Stimulated activated CD4-positive, alpha-beta T cell treated with anti-CD3 and anti-CD28 coated beads, Interleukin-4, amount 100 ng/mL, for 24 hours (primary cell): ENCODE data around the gene GTPBP6.
A peak's percentile ranks its signal among the peaks of the same experiment; 100 is the strongest.
"Not testable (repeated sequence)": the region's sequence is repeated elsewhere in the genome, so short reads cannot be mapped to it uniquely, and the experiment has no call there.

Experiments used
- DNase-seq: peaks from one replicate; pipeline ENCODE4 v3.0.0-alpha.2; 2020

The GTPBP6 gene

GRCh38 chrX:334331-334891 lies 15.8 kb upstream of the GTPBP6 start:
- no peak for DNase-seq

- DNase-seq = no peak
Observed at GRCh38 chrX:333611-334311, 15.2 kb upstream of the GTPBP6 start.

DNA sequence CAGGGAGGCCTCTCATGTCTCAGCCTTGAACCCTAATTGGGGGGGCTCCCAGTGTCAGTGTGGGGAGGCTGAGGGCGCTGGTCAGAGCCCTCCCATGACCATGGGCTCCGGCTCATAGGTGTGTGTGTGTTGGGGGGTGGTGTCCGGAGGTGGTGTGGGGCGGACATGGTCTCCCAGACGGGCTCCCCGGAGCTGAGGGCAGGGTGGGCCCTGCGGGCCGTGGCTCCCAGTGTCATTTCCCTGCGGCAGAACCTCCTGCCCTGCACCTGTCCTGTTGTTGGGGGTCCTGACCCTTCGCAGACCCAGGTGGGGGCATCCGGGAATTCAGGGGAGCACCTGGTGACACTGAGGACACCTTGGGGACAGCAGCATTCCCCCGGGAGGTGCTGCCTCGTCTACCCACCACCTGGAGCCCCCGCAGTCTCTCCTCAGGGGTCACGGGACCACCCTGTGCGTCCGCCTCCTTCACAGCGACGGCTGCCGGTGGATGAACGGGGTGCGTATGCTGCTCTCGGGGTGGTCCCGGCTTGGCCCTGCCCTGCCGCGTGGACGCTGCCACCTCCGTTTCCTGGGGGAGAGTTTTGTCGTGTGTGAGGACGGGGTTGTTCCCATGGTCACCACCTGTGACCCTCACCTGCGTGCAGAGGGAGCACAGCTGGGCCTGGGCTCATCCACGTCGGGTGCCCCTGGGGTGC lies 14.5 kb upstream of the GTPBP6 start:
- no peak for DNase-seq

DNA sequence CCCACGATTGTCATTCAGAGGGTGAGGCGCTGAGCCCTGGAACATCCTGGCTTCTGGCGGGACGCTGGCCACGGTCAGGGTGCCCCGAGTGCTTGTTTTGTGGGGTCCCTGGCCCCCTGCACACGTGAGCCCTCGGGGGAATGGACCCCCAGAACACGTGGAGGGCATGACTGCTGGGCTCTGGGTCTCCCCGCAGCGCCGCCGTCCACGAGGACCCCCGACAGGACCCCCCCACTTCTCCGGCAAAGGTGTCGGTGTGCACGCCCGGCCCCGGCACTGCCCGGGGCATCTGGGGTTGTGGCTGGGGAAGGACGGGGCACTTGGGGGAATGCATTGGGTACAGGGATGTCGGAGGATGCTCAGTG lies 13.9 kb upstream of the GTPBP6 start:
- DNase-seq = no peak

- no peak for DNase-seq
Observed at GRCh38 chrX:331825-332495, 13.4 kb upstream of the GTPBP6 start.

GRCh38 chrX:331151-331824 lies 12.7 kb upstream of the GTPBP6 start:
- no peak for DNase-seq

- DNase-seq = no peak
Observed at GRCh38 chrX:330726-331150, 12.1 kb upstream of the GTPBP6 start.

DNA sequence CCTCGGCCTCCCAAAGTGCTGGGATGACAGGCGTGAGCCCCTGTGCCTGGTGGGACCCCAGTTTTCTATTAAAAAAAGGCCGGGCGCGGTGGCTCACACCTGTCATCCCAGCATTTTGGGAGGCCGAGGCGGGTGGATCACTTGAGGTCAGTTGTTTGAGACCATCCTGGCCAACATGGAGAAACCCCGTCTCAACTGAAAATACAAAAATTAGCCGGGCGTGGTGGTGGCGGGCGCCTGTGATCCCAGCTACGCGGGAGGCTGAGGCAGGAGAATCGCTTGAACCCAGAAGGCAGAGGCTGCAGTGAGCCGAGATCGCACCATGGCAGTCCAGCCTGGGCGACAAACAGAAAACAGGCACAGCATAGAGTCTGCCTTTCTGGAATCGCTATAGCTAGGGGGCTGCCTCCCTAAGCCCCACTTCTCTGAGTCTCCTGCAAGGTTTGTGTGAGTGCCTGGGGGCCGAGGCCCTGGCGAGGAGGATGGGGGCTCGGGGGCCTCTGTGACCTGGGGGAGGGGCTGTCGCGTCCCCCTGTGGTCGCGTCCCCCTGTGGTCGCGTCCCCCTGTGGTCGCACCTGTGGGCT lies 11.6 kb upstream of the GTPBP6 start:
- not testable (repeated sequence) for DNase-seq

DNA sequence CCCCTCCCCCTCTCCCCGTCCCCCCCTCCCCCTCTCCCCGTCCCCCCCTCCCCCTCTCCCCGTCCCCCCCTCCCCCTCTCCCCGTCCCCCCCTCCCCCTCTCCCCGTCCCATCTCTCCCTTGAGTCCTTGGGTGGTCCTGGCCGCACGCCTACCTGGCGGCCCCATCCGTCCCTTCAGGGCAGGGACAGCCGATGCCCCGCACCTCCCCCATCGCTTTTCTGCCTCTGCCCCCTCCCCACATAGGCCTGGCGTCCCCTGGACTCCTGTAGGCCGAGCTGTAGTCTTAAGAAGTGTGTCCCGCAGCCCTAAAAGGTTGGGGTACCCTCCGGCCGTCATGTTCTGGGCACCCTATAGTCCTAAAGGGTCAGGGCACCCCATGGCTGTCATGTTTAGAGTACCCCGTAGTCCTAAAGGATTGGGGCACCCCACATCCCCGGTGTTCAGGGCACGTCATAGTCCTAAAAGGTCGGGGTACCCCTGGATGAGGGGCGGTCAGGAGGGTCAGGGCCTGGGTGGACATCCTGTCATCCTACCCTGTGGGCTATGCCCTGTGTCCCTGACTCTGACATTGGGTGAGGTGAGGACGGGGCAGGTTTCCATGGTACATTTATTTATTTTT lies 10.8 kb upstream of the GTPBP6 start:
- no peak for DNase-seq

DNA sequence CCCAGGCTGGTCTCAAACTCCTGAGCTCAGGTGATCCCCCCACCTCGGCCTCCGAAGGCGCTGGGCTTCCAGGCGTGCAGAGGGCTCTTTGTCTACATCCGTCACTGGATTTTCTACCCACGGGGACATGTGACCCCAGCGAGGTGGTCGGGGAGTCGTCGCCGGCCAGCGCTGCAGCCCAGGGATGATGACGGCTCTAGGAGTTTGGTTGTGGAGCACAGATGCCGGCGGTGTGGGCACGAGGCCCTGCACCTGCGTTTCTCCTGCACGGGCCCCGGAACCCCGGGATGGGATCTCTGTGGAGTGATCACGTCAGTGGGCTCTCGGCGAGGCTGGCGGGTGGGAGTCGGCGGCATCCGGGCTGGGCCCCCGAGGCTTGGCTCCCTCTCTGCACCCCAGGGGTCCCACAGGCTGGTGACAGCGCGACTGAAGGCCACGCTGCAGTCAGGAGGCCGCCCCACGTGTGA lies 9.1 kb upstream of the GTPBP6 start:
- DNase-seq = no peak

GRCh38 chrX:324664-325063 lies 6.1 kb upstream of the GTPBP6 start:
- not testable (repeated sequence) for DNase-seq

GRCh38 chrX:323721-324628 lies 5.4 kb upstream of the GTPBP6 start:
- DNase-seq = peak; percentile 51

DNA sequence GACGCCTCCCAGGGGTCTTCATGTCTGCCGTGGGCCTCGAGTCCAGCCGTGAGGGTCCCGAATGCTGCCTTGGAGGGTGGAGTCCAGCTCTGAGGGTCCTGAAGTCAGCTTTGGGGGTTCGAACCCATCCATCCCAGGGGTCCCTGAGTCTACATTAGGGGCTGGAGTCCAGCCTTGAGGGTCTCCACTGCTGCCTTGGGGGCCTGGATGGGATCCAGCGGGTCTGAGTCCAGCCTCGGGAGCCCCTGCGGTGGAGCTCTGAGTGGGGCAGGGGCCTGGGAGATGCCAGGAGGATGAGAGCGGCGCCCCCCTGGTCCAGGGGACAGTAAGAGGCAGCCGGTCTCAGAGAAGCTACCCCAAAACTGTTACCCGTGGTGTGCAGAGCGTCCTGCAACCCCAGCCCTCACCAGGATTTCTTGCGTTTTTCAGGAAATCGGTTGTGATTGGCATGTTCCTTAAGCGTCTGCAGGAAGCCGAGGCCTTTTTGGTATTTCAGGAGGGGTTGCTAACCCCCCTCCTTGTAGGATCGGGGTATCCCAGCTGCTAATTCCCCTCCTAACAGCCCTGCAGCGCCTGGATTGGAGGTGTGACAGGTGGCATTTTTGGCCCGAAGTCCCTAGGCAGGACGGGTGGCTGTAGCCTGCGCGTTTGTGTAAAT lies 1.7 kb upstream of the GTPBP6 start:
- no peak for DNase-seq

DNA sequence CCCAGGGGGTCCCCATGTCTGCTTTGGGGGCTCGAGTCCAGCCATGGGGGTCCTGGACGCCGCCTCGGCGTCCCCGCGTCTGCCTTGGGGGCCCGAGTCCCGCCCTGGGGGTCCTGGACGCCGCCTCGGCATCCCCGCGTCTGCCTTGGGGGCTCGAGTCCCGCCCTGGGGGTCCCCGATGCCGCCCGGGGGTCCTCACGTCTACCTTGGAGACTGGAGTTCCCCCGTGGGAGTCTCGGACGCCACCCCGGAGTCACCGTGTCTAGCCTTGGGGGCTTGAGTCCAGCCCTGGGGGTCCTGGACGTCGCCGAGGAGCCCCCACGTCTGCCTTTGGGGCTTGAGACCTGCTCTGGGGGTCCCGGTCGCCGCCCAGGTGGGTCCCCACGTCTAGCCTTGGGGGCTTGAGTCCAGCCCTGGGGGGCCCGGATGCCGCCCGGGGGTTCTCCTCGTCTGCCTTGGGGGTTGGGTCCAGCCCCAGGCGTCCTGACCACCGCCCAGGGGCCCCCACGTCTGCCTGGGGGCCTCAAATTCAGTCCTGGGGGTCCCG lies 1.1 kb upstream of the GTPBP6 start:
- DNase-seq = no peak

DNA sequence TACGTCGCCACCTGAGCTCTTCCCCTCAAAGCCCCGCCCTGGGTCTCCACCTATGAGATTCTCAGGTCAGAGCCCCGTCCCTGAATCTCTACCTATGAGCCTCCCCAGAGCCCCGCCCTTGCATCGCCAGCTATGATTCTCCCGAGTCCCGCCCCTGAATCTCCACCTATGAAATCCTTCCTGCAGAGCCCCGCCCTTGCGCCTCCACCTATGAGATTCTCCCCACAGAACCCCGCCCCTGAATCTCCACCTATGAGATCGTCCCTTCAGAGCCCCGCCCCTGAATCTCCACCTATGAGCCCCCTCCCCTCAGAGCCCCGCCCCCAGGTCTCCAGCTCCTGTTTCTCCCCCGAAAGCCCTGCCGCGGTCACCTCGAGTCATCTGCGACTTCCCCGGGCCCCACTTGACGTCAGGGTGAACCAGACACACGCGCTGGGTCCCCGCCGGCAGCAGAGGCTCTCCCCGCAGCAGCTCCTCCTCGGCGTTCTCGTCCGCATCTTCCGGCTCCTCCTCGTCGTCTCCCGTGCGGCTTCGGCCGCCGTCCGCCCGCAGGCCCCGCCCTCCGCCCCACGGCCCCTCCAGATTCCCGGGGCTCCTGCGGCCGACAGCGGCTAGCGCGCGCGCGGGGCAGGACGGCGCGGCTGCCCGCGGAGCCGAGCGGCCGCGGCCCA lies 393 bp downstream of the GTPBP6 start:
- DNase-seq = peak; percentile 99

GRCh38 chrX:317424-318067 lies 1.1 kb downstream of the GTPBP6 start:
- no peak for DNase-seq

DNA sequence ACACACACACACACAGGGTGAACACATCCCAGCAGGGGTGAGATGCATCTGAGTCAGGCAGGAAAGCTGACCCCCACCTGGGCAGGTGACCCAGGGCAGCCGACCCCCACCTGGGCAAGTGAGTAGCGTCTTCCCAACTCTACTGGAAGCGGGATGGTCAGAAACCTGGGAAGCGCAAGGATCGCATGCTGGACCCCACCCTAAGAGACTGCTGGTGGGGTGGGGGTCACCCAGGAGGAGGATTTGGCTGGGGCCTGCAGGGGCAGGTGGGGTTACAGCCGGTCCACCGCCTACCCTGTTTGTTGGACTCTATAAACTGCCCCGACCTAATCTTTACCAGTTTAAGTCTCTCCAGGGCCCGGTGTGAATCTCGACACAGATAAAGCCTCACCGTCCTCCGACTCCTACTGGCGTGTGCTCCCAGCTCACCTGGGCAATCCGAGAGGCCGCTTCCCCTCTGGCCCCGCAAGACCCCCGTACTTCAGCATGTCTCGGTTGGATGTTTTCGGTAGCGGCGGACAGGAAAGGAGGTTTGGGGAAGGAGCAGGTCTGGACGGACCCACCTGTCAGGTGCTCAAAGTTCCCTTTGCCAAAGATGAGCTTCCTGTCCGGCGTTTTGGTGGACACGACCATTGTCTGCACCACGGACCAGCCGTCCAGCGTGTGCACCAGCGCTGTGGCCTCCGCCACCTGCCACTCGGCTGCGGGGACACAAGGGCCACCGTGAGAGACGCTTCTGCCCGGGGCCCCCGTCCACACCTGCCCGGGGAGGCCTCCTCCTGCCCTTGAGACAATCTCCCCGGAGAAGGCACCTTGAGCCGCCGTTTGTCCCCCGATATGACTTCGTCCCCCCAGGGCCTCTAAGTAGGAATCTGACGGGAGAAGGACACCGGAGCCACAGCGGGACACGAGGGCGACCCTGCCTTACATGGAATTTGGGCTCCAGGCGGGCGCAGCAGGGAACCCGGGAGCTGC lies 2.0 kb downstream of the GTPBP6 start:
- no peak for DNase-seq
